ENCODE data around the gene GRP.
A peak's percentile ranks its signal among the peaks of the same experiment; 100 is the strongest.

Gene GRP

GRCh38 chr18:59207506-59207905 lies 12.5 kb upstream of the GRP start:
- Histone ChIP-seq H3K4me3 (ENCODE audit: low read depth, low read length) (no peak overlapping the region), H3K4me1 (no peaks in the 10 kb centered on the region), H3K36me3 (no peaks in the 10 kb centered on the region), H3K9me3 (no peaks in the 10 kb centered on the region), H3K27me3 (no peaks in the 10 kb centered on the region)
- TF ChIP-seq CTCF (IDR thresholded peaks at IDR 0.05; ENCODE audit: low read depth, low read length), result no peak
- DNase-seq, result no peak

GRCh38 chr18:59208602-59209125 lies 11.3 kb upstream of the GRP start:
- Histone ChIP-seq H3K9me3 (no peaks in the 10 kb centered on the region), H3K27me3 (no peaks in the 10 kb centered on the region), H3K36me3 (no peaks in the 10 kb centered on the region), H3K4me3 (ENCODE audit: low read depth, low read length) (no peak overlapping the region), H3K4me1 (no peaks in the 10 kb centered on the region)
- TF ChIP-seq CTCF (IDR thresholded peaks at IDR 0.05; ENCODE audit: low read depth, low read length), result no peak
- DNase-seq, result no peak

- no peaks in the 10 kb centered on the region for H3K27me3 ChIP-seq
- no peaks in the 10 kb centered on the region for H3K36me3 ChIP-seq
- no peaks in the 10 kb centered on the region for H3K9me3 ChIP-seq
- no peaks in the 10 kb centered on the region for H3K4me1 ChIP-seq
- TF ChIP-seq CTCF (IDR thresholded peaks at IDR 0.05; ENCODE audit: low read depth, low read length), result no peak
- no peak for DNase-seq
- no peak overlapping the region for H3K4me3 ChIP-seq (ENCODE audit: low read depth, low read length)
These were observed 9.7 kb upstream of the GRP start for GRCh38 chr18:59210299-59210698.

GRCh38 chr18:59211629-59212028 lies 8.3 kb upstream of the GRP start:
- no peak for DNase-seq
- no peak overlapping the region for H3K4me3 ChIP-seq (ENCODE audit: low read depth, low read length)
- no peak for TF ChIP-seq CTCF (IDR thresholded peaks at IDR 0.05; ENCODE audit: low read depth, low read length)
- no peaks in the 10 kb centered on the region for H3K36me3 ChIP-seq
- H3K4me1 ChIP-seq, result no peaks in the 10 kb centered on the region
- H3K9me3 ChIP-seq, result no peaks in the 10 kb centered on the region
- H3K27me3 ChIP-seq, result no peaks in the 10 kb centered on the region

GRCh38 chr18:59218018-59218417 lies 1.9 kb upstream of the GRP start:
- no peak for DNase-seq
- no peaks in the 10 kb centered on the region for H3K36me3 ChIP-seq
- no peak for TF ChIP-seq CTCF (IDR thresholded peaks at IDR 0.05; ENCODE audit: low read depth, low read length)
- H3K9me3 ChIP-seq, result no peaks in the 10 kb centered on the region
- peaks cover 39% of the 10 kb centered on the region for H3K27me3 ChIP-seq
- no peak overlapping the region for H3K4me3 ChIP-seq (ENCODE audit: low read depth, low read length)
- H3K4me1 ChIP-seq, result no peaks in the 10 kb centered on the region

- peak; percentile 7 for DNase-seq
- H3K4me1 ChIP-seq, result no peaks in the 10 kb centered on the region
- no peaks in the 10 kb centered on the region for H3K36me3 ChIP-seq
- H3K4me3 ChIP-seq (ENCODE audit: low read depth, low read length), result no peak overlapping the region
- H3K27me3 ChIP-seq, result peaks cover 52% of the 10 kb centered on the region
- no peaks in the 10 kb centered on the region for H3K9me3 ChIP-seq
- no peak for TF ChIP-seq CTCF (IDR thresholded peaks at IDR 0.05; ENCODE audit: low read depth, low read length)
These were observed 316 bp downstream of the GRP start for GRCh38 chr18:59220164-59220783.

Data from BE2C (cell line).